GM21360 (cell line): ENCODE measurements around the gene SFSWAP.
"Not testable (repeated sequence)": the region's sequence is repeated elsewhere in the genome, so short reads cannot be mapped to it uniquely, and the experiment has no call there.

Experiments
- ATAC-seq: cut with Tn5 transposase; IDR thresholded peaks from one replicate; pipeline ENCODE4 v1.9.1; 2021; ENCODE audit warnings: mild to moderate bottlenecking, moderate library complexity; ENCODE audit not compliant: unreplicated experiment

Gene SFSWAP

GRCh38 chr12:131710464-131711457, at the start of gene SFSWAP:
TSS of gene SFSWAP (plus strand) at chr12:131711090. CDS start at chr12:131711230, 140 bp downstream.
- ATAC-seq, result peak; percentile 83

GRCh38 chr12:131661170-131661985, 49.5 kb upstream of the SFSWAP start:
- ATAC-seq, result not testable (repeated sequence)

- ATAC-seq, result not testable (repeated sequence)
Observed at GRCh38 chr12:131661986-131662288, 49.0 kb upstream of the SFSWAP start.

- not testable (repeated sequence) for ATAC-seq
Observed at GRCh38 chr12:131662346-131662745, 48.5 kb upstream of the SFSWAP start.

GRCh38 chr12:131665666-131666065, 45.2 kb upstream of the SFSWAP start:
- not testable (repeated sequence) for ATAC-seq

- not testable (repeated sequence) for ATAC-seq
Observed at GRCh38 chr12:131666486-131666885, 44.4 kb upstream of the SFSWAP start.

- ATAC-seq, result not testable (repeated sequence)
Observed at GRCh38 chr12:131666978-131667601, 43.8 kb upstream of the SFSWAP start.

GRCh38 chr12:131671276-131671675, 39.6 kb upstream of the SFSWAP start:
- ATAC-seq, result no peak

GRCh38 chr12:131671871-131672270, 39.0 kb upstream of the SFSWAP start:
- no peak for ATAC-seq

- no peak for ATAC-seq
Observed at GRCh38 chr12:131672311-131672940, 38.5 kb upstream of the SFSWAP start.

- no peak for ATAC-seq
Observed at GRCh38 chr12:131672941-131673887, 37.7 kb upstream of the SFSWAP start.

GRCh38 chr12:131673888-131674257, 37.0 kb upstream of the SFSWAP start:
- no peak for ATAC-seq

GRCh38 chr12:131674373-131674772, 36.5 kb upstream of the SFSWAP start:
- no peak for ATAC-seq

GRCh38 chr12:131675126-131676080, 35.5 kb upstream of the SFSWAP start:
- no peak for ATAC-seq

- ATAC-seq, result no peak
Observed at GRCh38 chr12:131676544-131676943, 34.3 kb upstream of the SFSWAP start.

- not testable (repeated sequence) for ATAC-seq
Observed at GRCh38 chr12:131677067-131677466, 33.8 kb upstream of the SFSWAP start.

GRCh38 chr12:131677699-131678098, 33.2 kb upstream of the SFSWAP start:
- ATAC-seq, result no peak

- not testable (repeated sequence) for ATAC-seq
Observed at GRCh38 chr12:131678389-131679181, 32.3 kb upstream of the SFSWAP start.
